GM12878 (cell line): ENCODE measurements around the gene PRR7. TPM values are rescaled to one million over a fixed set of nuclear protein-coding genes. Genes with fewer than 3 reads are reported as not detected.

Experiments
- ASH2L ChIP-seq: fragments of 300-600, 200-600 bp; sonication (generic); IDR thresholded peaks from 2 replicates; pipeline ENCODE4 v1.6.1; 2017; ENCODE audit warnings: low read depth, mild to moderate bottlenecking, borderline replicate concordance
- ATF7 ChIP-seq: fragments of 450-650 bp; IDR thresholded peaks from 2 replicates; pipeline ENCODE4 v1.6.1; 2016; ENCODE audit warnings: low read depth, mild to moderate bottlenecking
- BCLAF1 ChIP-seq: fragments of 450-650 bp; IDR thresholded peaks from 2 replicates; pipeline ENCODE4 v1.6.1; 2017; ENCODE audit warnings: antibody characterized with exemption, mild to moderate bottlenecking, moderate library complexity
- BRCA1 ChIP-seq: IDR thresholded peaks from 2 replicates; pipeline ENCODE4 v1.6.1; 2011; ENCODE audit warnings: low read depth, low read length, improper control_type of control experiment
- CHD1 ChIP-seq: IDR thresholded peaks from 2 replicates; pipeline ENCODE4 v1.6.1; 2012; ENCODE audit warnings: low read depth, low read length, improper control_type of control experiment
- DPF2 ChIP-seq: fragments of 450-650 bp; IDR thresholded peaks from 2 replicates; pipeline ENCODE4 v1.6.1; 2017; ENCODE audit warnings: mild to moderate bottlenecking
- EZH2 ChIP-seq: IDR thresholded peaks from 2 replicates; pipeline ENCODE4 v1.6.1; 2012; ENCODE audit warnings: low read depth, mild to moderate bottlenecking, control low read depth, inconsistent platforms, low read length, borderline replicate concordance; ENCODE audit not compliant: control insufficient read depth
- HDAC2 ChIP-seq: fragments of 200-600 bp; sonication (generic); IDR thresholded peaks from 2 replicates; pipeline ENCODE4 v1.6.1; 2017
- HSF1 ChIP-seq: fragments of 150-350 bp; IDR thresholded peaks from 2 replicates; pipeline ENCODE4 v1.6.1; 2014; ENCODE audit warnings: mild to moderate bottlenecking, low read depth, low read length
- IKZF1 ChIP-seq: fragments of 450-650 bp; conservative IDR thresholded peaks from 2 replicates; pipeline ENCODE4 v1.6.1; 2017; ENCODE audit warnings: antibody characterized with exemption, mild to moderate bottlenecking
- MAX ChIP-seq: IDR thresholded peaks from 2 replicates; pipeline ENCODE4 v1.6.1; 2012; ENCODE audit warnings: low read depth, low read length, improper control_type of control experiment
- MEF2B ChIP-seq: fragments of 450-650 bp; IDR thresholded peaks from 2 replicates; pipeline ENCODE4 v1.6.1; 2018; ENCODE audit warnings: mild to moderate bottlenecking, moderate library complexity; ENCODE audit not compliant: partially characterized antibody, poor library complexity, severe bottlenecking
- MTA2 ChIP-seq: fragments of 450-650 bp; IDR thresholded peaks from 2 replicates; pipeline ENCODE4 v1.6.1; 2016; ENCODE audit warnings: low read depth, mild to moderate bottlenecking, moderate library complexity
- MYB ChIP-seq: fragments of 150-350 bp; IDR thresholded peaks from 2 replicates; pipeline ENCODE4 v1.6.1; 2014; ENCODE audit warnings: mild to moderate bottlenecking, low read depth, low read length, borderline replicate concordance
- RB1 ChIP-seq: fragments of 450-650 bp; formaldehyde crosslinking; IDR thresholded peaks from 2 replicates; pipeline ENCODE4 v1.6.1; 2017; ENCODE audit warnings: mild to moderate bottlenecking, borderline replicate concordance
- RCOR1 ChIP-seq: conservative IDR thresholded peaks from 2 replicates; pipeline ENCODE4 v1.6.1; 2012; ENCODE audit warnings: low read depth, low read length, improper control_type of control experiment
- SMARCA5 ChIP-seq: fragments of 450-650 bp; IDR thresholded peaks from 2 replicates; pipeline ENCODE4 v1.6.1; 2017; ENCODE audit warnings: mild to moderate bottlenecking
- SP1 ChIP-seq: IDR thresholded peaks from one replicate; pipeline ENCODE4 v1.6.1; 2011; ENCODE audit warnings: low read depth, low read length
- TCF3 ChIP-seq: IDR thresholded peaks from 2 replicates; pipeline ENCODE4 v1.6.1; 2012; ENCODE audit warnings: low read depth, mild to moderate bottlenecking, low read length, borderline replicate concordance; ENCODE audit not compliant: insufficient read depth
- WRNIP1 ChIP-seq: IDR thresholded peaks from 2 replicates; pipeline ENCODE4 v1.6.1; 2011; ENCODE audit warnings: low read depth, low read length, improper control_type of control experiment, borderline replicate concordance
- ZNF207 ChIP-seq: fragments of 450-650 bp; IDR thresholded peaks from 2 replicates; pipeline ENCODE4 v1.6.1; 2014; ENCODE audit warnings: antibody characterized with exemption, mild to moderate bottlenecking, borderline replicate concordance
- ZNF687 ChIP-seq: fragments of 450-650 bp; IDR thresholded peaks from 2 replicates; pipeline ENCODE4 v1.6.1; 2017; ENCODE audit warnings: mild to moderate bottlenecking, moderate library complexity
- ZSCAN29 ChIP-seq: fragments of 450-650 bp; IDR thresholded peaks from 2 replicates; pipeline ENCODE4 v1.6.1; 2017; ENCODE audit warnings: mild to moderate bottlenecking, moderate library complexity
- polyA plus RNA-seq, 11 experiments: library from polyadenylated mRNA; depleted of rRNA in 4 of 11; unstranded in 6 of 11; stranded (reverse) in 5 of 11; fragments of >200 nt; fragmentation: Nextera tagmentation in 4 of 11; fragmentation: Illumina TruSeq in 1 of 11; extraction: Ambion mirVana in 4 of 11; extraction: Trizol in 1 of 11; gene quantifications; 1 replicate in 1 of 11; 2 replicates in 10 of 11; pipeline versions ENCODE4 v1.2.1 to v1.2.3, GENCODE V29; 2011 to 2016; ENCODE audit warnings: inconsistent platforms in 2 of 11, missing spikeins in 2 of 11, low read depth in 1 of 11
- total RNA-seq, 4 experiments: library from RNA; depleted of rRNA in 3 of 4; stranded (reverse); fragments of >200 nt in 3 of 4; fragmentation: Illumina TruSeq in 1 of 4; extraction: Trizol in 1 of 4; gene quantifications; 2 replicates each; pipeline versions ENCODE4 v1.2.1 to v1.2.3, GENCODE V29; 2013 to 2021

The PRR7 gene
- total and polyA plus RNA-seq, 10 of the 15 experiments (the other 5 are each of a cell fraction or from before 2014, with no cell fraction given), result 0.09 to 18.8 (median 4.6) TPM; not detected in 2

- TF ChIP-seq SP1, result no peak
- TF ChIP-seq RB1, result no peak
- TF ChIP-seq BRCA1, result no peak
- TF ChIP-seq MAX, result no peak
- TF ChIP-seq HDAC2, result no peak
- no peak for TF ChIP-seq WRNIP1
- no peak for TF ChIP-seq CHD1
- no peak for TF ChIP-seq MTA2
- TF ChIP-seq EZH2, result 0 out of 2 replicates have a peak, but pooled peaks have one; percentile 26
- 0 out of 2 replicates have a peak, but pooled peaks have one; percentile 19 for TF ChIP-seq SMARCA5
- TF ChIP-seq ASH2L, result no peak
- TF ChIP-seq TCF3, result no peak
- 0 out of 2 replicates have a peak, but pooled peaks have one; percentile 7 for TF ChIP-seq IKZF1
- 0 out of 2 replicates have a peak, but pooled peaks have one; percentile 12 for TF ChIP-seq RCOR1
- no peak for TF ChIP-seq BCLAF1
- 0 out of 2 replicates have a peak, but pooled peaks have one; percentile 3 for TF ChIP-seq DPF2
- TF ChIP-seq ZSCAN29, result no peak
- TF ChIP-seq MEF2B, result no peak
- TF ChIP-seq MYB, result no peak
- no peak for TF ChIP-seq ATF7
- TF ChIP-seq HSF1, result no peak
- 0 out of 2 replicates have a peak, but pooled peaks have one; percentile 34 for TF ChIP-seq ZNF687
- TF ChIP-seq ZNF207, result no peak
These were observed 51.6 kb downstream of the PRR7 start (continued) for GRCh38 chr5:177498013-177498787.
